Measurements from ENCODE around the gene FNBP1.

Gene FNBP1

GRCh38 chr9:129854588-129855110, 188.3 kb downstream of the FNBP1 start:
- DNase-seq (ENCODE audit: low read depth in 2 of 2) = no peak

- DNase-seq (ENCODE audit: low read depth in 2 of 2) = no peak
Measured at GRCh38 chr9:129853614-129854013, 189.4 kb downstream of the FNBP1 start.

- no peak for DNase-seq (ENCODE audit: low read depth in 2 of 2)
Measured at GRCh38 chr9:129852579-129852978, 190.4 kb downstream of the FNBP1 start.

- no peak for DNase-seq (ENCODE audit: low read depth in 2 of 2)
Measured at GRCh38 chr9:129851821-129852220, 191.2 kb downstream of the FNBP1 start.

- no peak for DNase-seq (ENCODE audit: low read depth in 2 of 2)
Measured at GRCh38 chr9:129850821-129851550, 192.0 kb downstream of the FNBP1 start.

- no peak for DNase-seq (ENCODE audit: low read depth in 2 of 2)
Measured at GRCh38 chr9:129849901-129850300, 193.1 kb downstream of the FNBP1 start.

GRCh38 chr9:129848712-129849441, 194.1 kb downstream of the FNBP1 start:
- DNase-seq (ENCODE audit: low read depth in 2 of 2) = no peak

- DNase-seq (ENCODE audit: low read depth in 2 of 2) = no peak
Measured at GRCh38 chr9:129845373-129845772, 197.6 kb downstream of the FNBP1 start.

GRCh38 chr9:129841071-129841470, 201.9 kb downstream of the FNBP1 start:
- no peak for DNase-seq (ENCODE audit: low read depth in 2 of 2)

GRCh38 chr9:129840034-129840433, 203.0 kb downstream of the FNBP1 start:
- DNase-seq (ENCODE audit: low read depth in 2 of 2) = no peak

GRCh38 chr9:129839324-129840023, 203.5 kb downstream of the FNBP1 start:
- DNase-seq (ENCODE audit: low read depth in 2 of 2) = no peak

- no peak for DNase-seq (ENCODE audit: low read depth in 2 of 2)
Measured at GRCh38 chr9:129838707-129839259, 204.2 kb downstream of the FNBP1 start.
